Neural progenitor cell (in vitro differentiated cells): Measurements from ENCODE around the gene ULK4. TPM values are rescaled to one million over a fixed set of nuclear protein-coding genes. Genes with fewer than 3 reads are reported as not detected.

Experiments
- DNase-seq: peaks from one replicate; pipeline ENCODE4 v3.0.0-alpha.2; 2016; ENCODE audit warnings: low spot score
- H2AFZ ChIP-seq: fragments of 200-600 bp; sonication (generic); replicated peaks from 2 replicates; pipeline ENCODE4 v1.6.1; 2016; ENCODE audit warnings: antibody characterized with exemption
- H3F3A ChIP-seq: fragments of 200-600 bp; sonication (generic); 2 replicates; pipeline ENCODE4 v1.6.1; 2016; ENCODE audit warnings: antibody characterized with exemption, low read depth
- H3K27ac ChIP-seq: fragments of 200-600 bp; sonication (generic); 2 replicates; pipeline ENCODE4 v1.5.1; 2016; ENCODE audit warnings: mild to moderate bottlenecking
- H3K27me3 ChIP-seq: fragments of 200-600 bp; sonication (generic); 2 replicates; pipeline ENCODE4 v1.6.1; 2016; ENCODE audit warnings: mild to moderate bottlenecking, moderate library complexity
- H3K36me3 ChIP-seq: fragments of 200-600 bp; sonication (generic); 2 replicates; pipeline ENCODE4 v1.5.1; 2016
- H3K4me1 ChIP-seq: fragments of 200-600 bp; sonication (generic); 2 replicates; pipeline ENCODE4 v1.6.1; 2016; ENCODE audit warnings: mixed run types
- H3K4me2 ChIP-seq: fragments of 200-600 bp; sonication (generic); 2 replicates; pipeline ENCODE4 v1.6.1; 2016
- H3K4me3 ChIP-seq: fragments of 200-600 bp; sonication (generic); 2 replicates; pipeline ENCODE4 v1.5.1; 2016
- H3K79me2 ChIP-seq: fragments of 200-600 bp; sonication (generic); 2 replicates; pipeline ENCODE4 v1.6.1; 2016; ENCODE audit warnings: low read depth
- H3K9ac ChIP-seq: fragments of 200-600 bp; sonication (generic); 2 replicates; pipeline ENCODE4 v1.6.1; 2016
- H3K9me3 ChIP-seq: fragments of 200-600 bp; sonication (generic); 2 replicates; pipeline ENCODE4 v1.5.1; 2016; ENCODE audit warnings: low read depth
- H4K20me1 ChIP-seq: fragments of 200-600 bp; sonication (generic); 2 replicates; pipeline ENCODE4 v1.6.1; 2016; ENCODE audit warnings: low read depth
- H3K27ac Mint-ChIP-seq: 3 replicates; pipeline ENCODE4 v1.8.0; 2021; ENCODE audit warnings: mixed read lengths
- H3K27me3 Mint-ChIP-seq: 2 replicates; pipeline ENCODE4 v1.8.0; 2022; ENCODE audit warnings: low read depth, mild to moderate bottlenecking, inconsistent platforms, moderate library complexity, mixed read lengths; ENCODE audit not compliant: insufficient read depth
- H3K36me3 Mint-ChIP-seq: 3 replicates; pipeline ENCODE4 v1.8.0; 2021; ENCODE audit warnings: mixed read lengths
- H3K4me1 Mint-ChIP-seq: 3 replicates; pipeline ENCODE4 v1.8.0; 2021; ENCODE audit warnings: mixed read lengths
- H3K4me3 Mint-ChIP-seq: 3 replicates; pipeline ENCODE4 v1.8.0; 2021; ENCODE audit warnings: mild to moderate bottlenecking, moderate library complexity, mixed read lengths
- H3K9me3 Mint-ChIP-seq: 3 replicates; pipeline ENCODE4 v1.8.0; 2020; ENCODE audit warnings: mixed read lengths
- CTCF ChIP-seq: fragments of 200-600 bp; sonication (generic); IDR thresholded peaks from 2 replicates; pipeline ENCODE4 v1.5.1; 2017; ENCODE audit warnings: antibody characterized with exemption, mild to moderate bottlenecking
- EZH2 ChIP-seq: fragments of 200-600 bp; sonication (generic); IDR thresholded peaks from 2 replicates; pipeline ENCODE4 v1.6.1; 2017; ENCODE audit warnings: antibody characterized with exemption, mild to moderate bottlenecking, moderate library complexity
- EZH2phosphoT487 ChIP-seq: fragments of 200-600 bp; sonication (generic); IDR thresholded peaks from 2 replicates; pipeline ENCODE4 v1.6.1; 2017; ENCODE audit warnings: antibody characterized with exemption
- total RNA-seq: library from RNA; depleted of rRNA; stranded (reverse); fragments of >200 nt; gene quantifications from 2 replicates; pipeline ENCODE4 v1.2.3, GENCODE V29; 2015; ENCODE audit warnings: low replicate concordance

Gene ULK4
- total RNA-seq, 1 donor from 2014 or later, result 33.0 TPM

- no peak overlapping the region for H3K4me3 Mint-ChIP-seq
- Histone ChIP-seq H3K9me3 (no peaks in the 10 kb centered on the region), H3F3A (no peaks in the 10 kb centered on the region), H3K4me3 (no peak overlapping the region), H3K36me3 (no peaks in the 10 kb centered on the region), H3K9ac (no peak overlapping the region), H3K27ac (no peak overlapping the region), H2AFZ (no peak overlapping the region), H3K27me3 (no peaks in the 10 kb centered on the region), H3K79me2 (no peaks in the 10 kb centered on the region), H3K4me2 (no peak overlapping the region), H4K20me1 (no peaks in the 10 kb centered on the region), H3K4me1 (no peaks in the 10 kb centered on the region)
- no peak for TF ChIP-seq CTCF
- H3K27me3 Mint-ChIP-seq, result no peaks in the 10 kb centered on the region
- H3K36me3 Mint-ChIP-seq, result no peaks in the 10 kb centered on the region
- H3K27ac Mint-ChIP-seq, result no peak overlapping the region
- no peaks in the 10 kb centered on the region for H3K9me3 Mint-ChIP-seq
- H3K4me1 Mint-ChIP-seq, result no peaks in the 10 kb centered on the region
- no peak for DNase-seq
These were observed 368.1 kb downstream of the ULK4 start for GRCh38 chr3:41593774-41594173.

- Histone ChIP-seq H3K9me3 (no peaks in the 10 kb centered on the region), H3K27ac (no peak overlapping the region), H3K36me3 (no peaks in the 10 kb centered on the region), H3K9ac (no peak overlapping the region), H2AFZ (no peak overlapping the region), H3F3A (no peaks in the 10 kb centered on the region), H3K79me2 (no peaks in the 10 kb centered on the region), H3K4me3 (no peak overlapping the region), H3K4me1 (peaks cover 7% of the 10 kb centered on the region), H3K4me2 (no peak overlapping the region), H4K20me1 (no peaks in the 10 kb centered on the region), H3K27me3 (no peaks in the 10 kb centered on the region)
- H3K36me3 Mint-ChIP-seq, result no peaks in the 10 kb centered on the region
- TF ChIP-seq EZH2 (no peak), CTCF (no peak), EZH2phosphoT487 (no peak)
- no peak overlapping the region for H3K4me3 Mint-ChIP-seq
- no peaks in the 10 kb centered on the region for H3K27me3 Mint-ChIP-seq
- no peaks in the 10 kb centered on the region for H3K4me1 Mint-ChIP-seq
- no peak for DNase-seq
- H3K27ac Mint-ChIP-seq, result no peak overlapping the region
- H3K9me3 Mint-ChIP-seq, result no peaks in the 10 kb centered on the region
These were observed 369.0 kb downstream of the ULK4 start for GRCh38 chr3:41592753-41593510.

- no peaks in the 10 kb centered on the region for H3K9me3 ChIP-seq
- H4K20me1 ChIP-seq, result no peaks in the 10 kb centered on the region
- H3K79me2 ChIP-seq, result no peaks in the 10 kb centered on the region
- H3K27ac ChIP-seq, result no peak overlapping the region
- no peak overlapping the region for H3K4me2 ChIP-seq
- TF ChIP-seq EZH2phosphoT487 (no peak), EZH2 (no peak), CTCF (no peak)
- H3K36me3 ChIP-seq, result no peaks in the 10 kb centered on the region
- H3K4me1 Mint-ChIP-seq, result peaks cover 3% of the 10 kb centered on the region
- H3K27ac Mint-ChIP-seq, result no peak overlapping the region
- peaks cover 18% of the 10 kb centered on the region for H3K4me1 ChIP-seq
- no peak overlapping the region for H3K9ac ChIP-seq
- no peaks in the 10 kb centered on the region for H3K27me3 ChIP-seq
- H3K9me3 Mint-ChIP-seq, result no peaks in the 10 kb centered on the region
- H3K4me3 ChIP-seq, result no peak overlapping the region
- H2AFZ ChIP-seq, result no peak overlapping the region
- DNase-seq, result no peak
- no peaks in the 10 kb centered on the region for H3F3A ChIP-seq
- no peak overlapping the region for H3K4me3 Mint-ChIP-seq
- no peaks in the 10 kb centered on the region for H3K27me3 Mint-ChIP-seq
- no peaks in the 10 kb centered on the region for H3K36me3 Mint-ChIP-seq
These were observed 378.9 kb downstream of the ULK4 start for GRCh38 chr3:41583014-41583413.
